ENCODE results near the gene ADGRG3. TPM values are rescaled to one million over a fixed set of nuclear protein-coding genes. Genes with fewer than 3 reads are reported as not detected.
A peak's percentile ranks its signal among the peaks of the same experiment; 100 is the strongest.

ADGRG3 gene
- total and polyA plus RNA-seq, 2 experiments from 2014 or later: not detected

GRCh38 chr16:57626420-57627170, 41.5 kb upstream of the ADGRG3 start (continued):
- no peak for TF ChIP-seq ZNF462 (CRISPR knock-in tag; IDR thresholded peaks at IDR 0.05)
- TF ChIP-seq EZH2phosphoT487 (IDR thresholded peaks at IDR 0.05; ENCODE audit: unreplicated experiment): no peak

DNA sequence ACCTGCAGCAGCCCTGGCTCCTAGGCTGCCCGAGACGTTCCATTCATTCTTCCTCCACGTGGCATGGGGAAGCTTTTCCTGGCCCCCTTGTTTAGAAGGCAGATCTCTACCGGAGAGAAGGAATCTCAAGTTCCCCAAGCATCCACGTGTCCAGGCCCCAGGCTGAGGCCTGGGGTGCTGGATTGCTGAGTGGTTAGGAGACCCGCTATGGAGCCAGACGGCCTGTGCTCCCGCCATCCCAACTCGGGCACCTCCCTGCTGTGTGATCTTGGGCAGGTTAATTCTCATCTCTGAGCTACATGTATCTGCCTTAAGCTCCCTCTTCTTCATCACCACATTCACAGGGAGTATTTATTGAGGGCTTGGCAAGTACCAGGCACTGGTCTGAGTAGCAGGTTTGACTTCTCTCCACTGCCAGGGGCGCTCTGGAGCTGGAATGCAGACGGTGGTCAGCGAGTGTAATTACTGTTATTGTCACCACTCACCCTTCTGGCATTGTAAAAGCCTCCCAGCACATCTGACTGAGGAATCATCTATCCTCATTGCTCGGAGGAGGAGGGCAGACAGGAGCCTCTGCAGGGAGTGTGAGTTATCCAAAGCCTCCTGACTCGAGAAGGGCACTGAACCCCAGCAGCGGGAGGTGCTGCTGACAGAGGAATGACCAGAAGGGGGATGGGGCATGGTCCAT, 40.8 kb upstream of the ADGRG3 start:
- no peaks in the 10 kb centered on the region for H3K9me2 ChIP-seq (ENCODE audit: insufficient read depth)
- H3K4me3 ChIP-seq: no peak overlapping the region
- H3K4me1 ChIP-seq (ENCODE audit: insufficient read depth): 0 out of 2 replicates have a peak, but pooled peaks cover 5% of the 10 kb centered on the region
- DNase-seq (ENCODE audit: low spot score): peak; percentile 71
- H3K79me2 ChIP-seq (replicated peaks; ENCODE audit: insufficient read depth): no peaks in the 10 kb centered on the region
- Mint-ChIP-seq H3K9me3 (no peaks in the 10 kb centered on the region), H3K4me1 (peaks cover 61% of the 10 kb centered on the region), H3K4me3 (peak overlapping the region; percentile 54; the same call in 2 of the 3 replicates), H3K36me3 (ENCODE audit: low read depth) (no peaks in the 10 kb centered on the region), H3K27ac (no peak overlapping the region; the same call in 1 of the 2 replicates), H3K27me3 (ENCODE audit: insufficient read depth, low read depth, poor library complexity) (peaks cover 22% of the 10 kb centered on the region)
- H3K4me2 ChIP-seq: peak overlapping the region; percentile 68
- no peak for TF ChIP-seq ZNF462 (CRISPR knock-in tag; IDR thresholded peaks at IDR 0.05)
- peak; percentile 35 to 44 for TF ChIP-seq CTCF (conservative IDR thresholded peaks at IDR 0.05; ENCODE audit: low read depth in 2 of 2)
- no peaks in the 10 kb centered on the region for H4K20me1 ChIP-seq (replicated peaks; ENCODE audit: insufficient read depth)
- H3K36me3 ChIP-seq (ENCODE audit: insufficient read depth): no peaks in the 10 kb centered on the region
- H3F3A ChIP-seq (replicated peaks; ENCODE audit: low read depth): no peaks in the 10 kb centered on the region
- no peak overlapping the region for H3K27ac ChIP-seq (ENCODE audit: low read depth)
- ATAC-seq: peak; percentile 54
- peak overlapping the region; percentile 63; the same call in 1 of the 2 replicates for H2AFZ ChIP-seq
- no peaks in the 10 kb centered on the region for H3K27me3 ChIP-seq (ENCODE audit: insufficient read depth)

Measured in GM23338 (cell line).